Measurements from ENCODE around the gene CFAP221.
A peak's percentile ranks its signal among the peaks of the same experiment; 100 is the strongest.

The CFAP221 gene

DNA sequence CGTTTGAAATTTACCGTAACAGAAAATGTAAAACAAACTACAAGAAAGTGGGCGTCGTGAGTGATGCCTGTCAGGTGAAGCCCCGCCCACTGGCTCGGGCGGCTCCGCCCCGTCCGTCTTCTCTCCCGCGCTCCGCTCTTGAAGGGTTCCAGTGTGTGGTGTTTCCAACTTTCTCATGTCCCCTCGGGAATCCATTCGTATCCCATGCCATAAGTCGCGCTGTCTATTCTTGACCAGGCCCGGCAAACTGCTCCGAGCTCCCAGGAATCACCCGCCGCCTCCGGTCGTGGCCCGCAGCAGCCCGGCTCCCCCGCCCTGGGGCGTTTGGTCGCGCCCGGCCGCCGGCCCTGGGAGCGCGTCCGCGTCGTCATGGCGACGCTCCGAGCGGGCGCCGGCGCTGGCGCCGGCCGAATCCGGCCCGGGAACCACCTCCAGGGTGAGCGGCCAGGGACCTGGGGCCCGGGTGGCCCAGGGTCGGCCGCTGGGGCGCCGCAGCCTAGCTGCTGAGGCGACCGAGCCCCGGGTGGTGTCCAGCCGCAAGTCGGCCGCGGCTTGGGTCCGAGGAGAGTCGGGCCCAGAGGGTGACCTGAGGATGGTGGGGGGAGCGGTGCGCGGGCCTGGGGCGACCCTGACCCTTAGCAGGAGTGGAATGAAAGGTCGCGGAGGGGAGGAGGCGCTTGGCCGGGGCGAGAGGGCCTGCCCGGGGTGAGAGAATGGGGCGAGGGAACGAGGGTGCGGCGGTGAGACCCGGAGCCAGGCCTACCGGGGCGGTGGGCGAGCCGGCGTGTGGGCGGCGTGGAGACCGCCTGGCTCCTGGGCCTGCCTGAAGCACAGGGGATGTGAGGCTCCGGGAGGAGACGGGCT is at the start of gene CFAP221:
CFAP221 (plus strand) TSS at position 375 of the 864 bp plus-strand sequence. CDS start 1,683 bp downstream, outside the sequence.
- peak; percentile 22 to 38 for DNase-seq

GRCh38 chr2:119495948-119496347 is 48.3 kb upstream of the CFAP221 start:
- no peak for DNase-seq

DNA sequence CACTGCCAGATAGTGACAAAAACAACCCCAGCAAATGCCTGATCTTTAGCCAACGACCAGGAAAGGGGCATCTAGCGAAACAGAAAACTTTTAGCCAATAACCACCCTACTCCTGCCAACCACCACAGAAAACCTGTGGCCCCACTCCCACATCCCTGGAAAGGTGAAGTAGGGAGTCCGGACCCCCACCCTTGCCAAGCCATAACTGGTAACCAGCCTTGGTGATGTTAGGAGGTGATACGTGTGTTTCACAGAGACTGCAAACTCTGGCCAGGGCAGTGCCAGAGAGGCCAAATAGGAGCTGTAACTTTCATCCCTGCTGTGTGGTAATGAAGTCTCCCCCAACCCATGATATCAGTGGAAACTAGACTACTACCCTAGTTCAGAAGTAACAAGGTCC is 47.6 kb upstream of the CFAP221 start:
- no peak for DNase-seq

DNA sequence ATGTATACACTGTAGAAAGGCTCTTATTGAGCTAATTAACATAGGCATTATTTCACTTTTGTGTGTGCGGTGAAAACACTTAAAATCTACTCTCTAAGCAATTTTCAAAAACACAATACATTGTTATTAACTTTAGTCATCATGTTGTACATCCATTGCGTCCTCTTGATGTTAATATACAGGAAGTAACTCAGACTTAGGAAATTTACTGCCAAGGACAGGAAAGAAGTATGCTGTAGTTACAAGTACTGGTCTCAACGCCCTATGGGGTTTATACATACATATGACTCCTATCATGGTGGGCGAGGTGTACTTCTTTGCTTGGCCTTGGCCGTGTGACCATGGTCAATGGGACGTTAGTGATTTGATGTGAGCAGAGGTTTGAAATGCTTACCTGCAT is 35.5 kb upstream of the CFAP221 start:
- no peak for DNase-seq

DNA sequence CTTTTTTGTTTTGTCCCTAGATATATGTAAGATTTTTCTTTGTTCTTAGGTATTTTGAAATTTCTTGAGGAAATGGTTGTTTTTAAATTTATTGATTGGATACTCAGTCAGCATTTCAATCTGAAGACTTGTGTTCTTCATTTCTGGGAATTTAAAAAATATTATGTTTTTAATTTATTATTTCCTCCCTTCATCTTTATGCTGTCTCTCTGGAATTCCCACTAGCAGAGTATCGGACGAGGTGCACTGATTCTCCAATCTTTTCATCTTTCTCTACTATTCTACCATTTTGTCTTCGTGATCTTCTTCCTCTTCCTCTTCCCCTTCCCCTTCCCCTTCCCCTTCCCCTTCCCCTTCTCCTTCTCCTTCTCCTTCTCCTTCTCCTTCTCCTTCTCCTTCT is 32.3 kb upstream of the CFAP221 start:
- no peak for DNase-seq

- DNase-seq: no peak
Measured at GRCh38 chr2:119512946-119513345, 31.3 kb upstream of the CFAP221 start.

- no peak for DNase-seq
Measured at GRCh38 chr2:119513832-119514231, 30.4 kb upstream of the CFAP221 start.

DNA sequence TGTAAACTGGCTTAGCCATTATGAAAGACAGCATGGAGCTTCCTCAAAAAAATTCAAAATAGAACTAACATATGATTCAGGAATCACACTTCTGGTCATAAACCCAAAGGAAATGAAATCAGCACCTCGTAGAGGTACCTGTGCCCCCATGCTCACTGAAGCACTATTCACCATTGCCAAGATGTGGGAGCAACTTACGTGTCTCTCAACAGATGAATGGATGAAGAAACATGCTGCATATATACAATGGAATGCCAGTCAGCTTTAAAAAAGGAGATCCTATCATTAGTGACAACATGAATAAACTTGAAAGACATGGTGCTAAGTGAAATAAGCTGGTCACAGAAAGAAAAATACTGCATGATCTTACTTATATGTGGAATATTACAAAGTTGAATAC is 28.1 kb upstream of the CFAP221 start:
- DNase-seq: no peak

GRCh38 chr2:119517433-119517832 is 26.8 kb upstream of the CFAP221 start:
- peak; percentile 2 to 28 for DNase-seq

DNA sequence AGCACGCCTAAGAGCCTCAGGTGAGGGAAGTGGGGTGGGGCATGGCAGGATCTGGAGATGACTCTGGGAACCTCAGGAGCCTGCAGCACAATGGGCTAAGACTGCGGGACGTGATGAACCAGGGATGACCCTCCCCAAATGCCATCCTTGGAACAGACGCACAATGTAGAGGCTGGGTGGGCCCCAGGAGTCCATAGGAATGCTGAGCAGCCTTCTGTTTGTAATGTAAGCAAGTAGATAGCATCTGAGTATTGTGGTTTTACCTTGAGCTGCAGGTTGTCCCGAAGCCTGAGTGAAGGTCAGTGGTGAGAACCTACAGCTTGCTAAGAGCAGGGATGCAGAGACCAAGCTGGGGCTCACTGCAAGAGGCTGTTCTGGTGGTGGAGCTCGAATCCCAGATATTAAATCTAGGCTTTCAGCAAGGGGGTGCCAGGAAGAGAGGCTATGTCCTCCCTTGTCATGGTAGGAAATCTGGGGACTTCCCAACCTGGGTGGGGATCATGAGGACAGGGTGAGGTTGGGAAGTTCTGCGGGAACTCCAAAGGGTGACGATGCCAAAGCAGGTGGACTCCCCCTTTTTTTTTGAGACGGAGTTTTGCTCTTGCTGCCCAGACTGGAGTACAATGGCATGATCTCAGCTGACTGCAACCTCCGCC is 25.7 kb upstream of the CFAP221 start:
- no peak for DNase-seq

- no peak for DNase-seq
Measured at GRCh38 chr2:119519057-119519408, 25.2 kb upstream of the CFAP221 start.

DNA sequence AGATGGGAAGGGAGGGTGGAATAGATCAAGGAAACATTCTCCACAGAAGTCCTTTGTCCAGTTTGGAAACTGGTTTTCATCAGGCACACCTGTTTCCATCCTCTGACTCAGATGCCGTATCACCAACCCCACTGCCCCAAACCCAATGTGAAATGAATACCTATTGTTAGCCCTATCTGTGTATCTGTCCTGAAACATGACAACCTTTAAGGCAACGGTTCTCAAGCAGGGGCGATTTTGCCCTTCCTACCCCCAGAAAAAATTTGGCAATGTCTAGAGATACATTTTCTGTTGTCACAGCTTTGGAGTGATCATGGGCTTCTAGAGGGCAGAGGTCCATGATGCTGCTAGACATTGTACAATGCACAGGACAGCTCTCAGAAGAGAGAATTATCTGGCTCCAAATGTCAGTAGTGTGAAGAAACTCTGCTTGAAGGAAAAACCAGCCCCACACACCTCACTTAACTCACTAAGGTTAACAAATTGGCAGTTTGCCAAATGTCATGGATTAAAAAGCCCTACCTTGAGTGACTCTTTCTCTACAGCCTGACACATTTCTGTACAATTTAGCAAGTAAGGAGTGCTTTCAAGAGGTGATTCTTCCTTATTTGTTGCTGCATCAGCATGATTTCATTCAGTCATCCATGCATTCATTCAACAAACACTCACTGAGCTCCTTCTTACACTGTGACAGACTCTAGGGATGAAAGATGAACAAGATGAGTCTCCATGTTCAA is 23.4 kb upstream of the CFAP221 start:
- no peak for DNase-seq

- no peak for DNase-seq
Measured at GRCh38 chr2:119521433-119522050, 22.7 kb upstream of the CFAP221 start.

DNA sequence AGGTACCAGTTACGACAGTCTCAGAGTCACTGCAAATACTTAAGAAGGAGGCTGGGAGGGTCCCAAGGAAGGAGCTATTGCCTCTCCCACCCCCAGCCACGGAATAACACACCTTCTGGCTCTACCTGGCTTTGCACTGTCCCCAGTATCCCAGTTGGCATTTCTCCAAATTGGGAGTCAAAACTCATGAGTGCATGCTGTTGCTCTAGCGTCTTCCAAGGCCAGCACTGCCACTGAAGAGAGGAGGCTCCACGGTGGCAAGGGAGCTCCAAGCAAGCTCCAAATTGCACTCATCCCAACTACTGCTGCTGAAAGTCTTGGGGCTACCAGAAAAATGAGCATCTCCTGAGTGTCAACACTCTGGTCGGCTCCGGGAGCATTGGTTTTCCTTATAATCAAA is 21.6 kb upstream of the CFAP221 start:
- DNase-seq: no peak

DNA sequence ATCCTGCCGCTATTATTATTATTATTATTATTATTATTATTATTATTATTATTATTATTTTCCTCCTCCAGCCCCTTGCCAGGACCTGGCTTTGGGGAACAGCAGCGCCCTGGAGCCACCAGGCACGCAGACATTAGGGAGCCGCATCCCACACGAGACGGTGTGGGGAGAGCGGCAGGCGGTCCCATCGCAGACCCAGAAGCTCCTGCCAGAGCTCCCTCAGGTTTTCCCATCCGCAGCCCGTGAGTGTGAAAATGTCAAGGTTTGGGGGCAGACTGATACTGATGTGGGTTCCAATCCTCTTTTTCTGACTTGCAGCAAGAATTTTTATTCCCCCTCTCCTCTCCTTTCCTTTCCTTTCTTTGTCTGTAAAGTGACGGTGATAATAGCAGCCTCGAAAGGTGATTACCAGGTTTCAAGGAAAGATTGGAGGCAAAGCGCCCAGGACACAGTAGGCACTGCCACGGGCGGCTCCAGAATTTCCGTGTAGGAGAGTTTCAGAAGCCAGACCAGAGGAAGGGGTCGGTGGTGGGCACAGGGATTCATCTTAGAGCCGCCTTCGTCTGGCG is 20.8 kb upstream of the CFAP221 start:
- DNase-seq: no peak

DNA sequence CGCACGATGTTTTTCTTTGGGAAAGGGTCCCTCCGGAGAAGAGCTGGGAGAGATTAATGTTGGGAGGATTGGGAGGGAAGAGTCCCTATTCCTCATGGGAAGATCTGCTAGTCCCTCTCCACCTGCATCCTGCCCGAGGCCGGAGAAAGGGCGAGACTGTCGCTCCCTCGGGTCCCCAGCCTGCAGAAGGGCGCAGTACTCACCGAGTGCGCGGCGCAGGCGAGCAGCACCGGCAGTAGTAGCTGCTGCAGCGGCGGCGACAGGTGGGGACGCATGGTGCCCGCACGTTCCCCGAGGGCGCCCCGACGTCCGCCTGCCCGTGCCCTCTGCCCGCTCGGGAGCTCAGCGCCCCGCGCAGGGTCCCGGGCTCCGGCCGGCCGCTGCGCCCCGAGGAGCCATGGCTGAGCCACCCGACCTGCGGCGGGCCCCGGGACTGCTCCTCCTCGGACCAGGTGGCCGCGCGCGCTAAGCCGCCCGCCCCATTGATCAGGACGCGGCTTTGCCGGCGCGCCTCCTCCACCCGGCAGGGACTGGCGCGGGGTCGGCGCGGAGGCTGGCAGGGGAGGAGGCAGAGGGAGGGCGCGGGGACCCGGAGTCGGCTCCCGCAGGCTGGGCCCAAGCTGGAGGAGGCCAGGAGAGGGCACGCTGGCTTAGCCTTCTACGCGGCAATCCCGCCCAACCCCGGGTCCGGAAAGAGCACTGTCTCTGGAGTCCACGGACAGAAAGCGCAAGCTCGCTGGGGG is 20.1 kb upstream of the CFAP221 start, which contains the start of gene SCTR:
SCTR (minus strand) TSS at position 532 of the 743 bp plus-strand sequence; CDS start at position 275, 257 bp downstream.
- DNase-seq: no peak

GRCh38 chr2:119525614-119526013 is 18.6 kb upstream of the CFAP221 start:
- DNase-seq: no peak

- DNase-seq: no peak
Measured at GRCh38 chr2:119527999-119528398, 16.2 kb upstream of the CFAP221 start.

- no peak for DNase-seq
Measured at GRCh38 chr2:119531292-119531691, 13.0 kb upstream of the CFAP221 start.

GRCh38 chr2:119533560-119533959 is 10.7 kb upstream of the CFAP221 start:
- no peak for DNase-seq

- no peak for DNase-seq
Measured at GRCh38 chr2:119536211-119536610, 8.0 kb upstream of the CFAP221 start.

DNA sequence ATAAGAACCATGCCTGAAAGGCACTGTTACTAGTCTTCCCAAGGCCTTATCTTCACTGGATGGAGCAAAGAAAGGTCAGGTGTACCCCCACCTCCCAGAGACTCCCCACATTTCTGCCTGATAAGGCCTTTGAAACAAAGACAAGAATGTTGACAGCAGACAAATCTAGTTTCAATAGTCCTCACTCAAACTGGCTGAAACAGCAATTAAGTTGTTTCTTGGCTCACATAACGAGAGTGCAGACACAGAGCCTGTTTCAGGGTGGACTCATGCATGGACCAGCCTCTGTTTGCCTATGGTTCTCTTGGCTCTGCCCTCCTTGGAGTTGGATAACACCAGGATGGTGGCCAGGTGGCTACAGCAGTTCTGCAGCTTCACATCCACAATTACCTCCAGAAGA is 7.5 kb upstream of the CFAP221 start:
- DNase-seq: no peak

Measured in stimulated activated CD4-positive, alpha-beta T cell treated with anti-CD3 and anti-CD28 coated beads, Interleukin-4, amount 100 ng/mL, for 4 hours (primary cell).